GM18505 (cell line): ENCODE data around the gene SLC25A31.
A peak's percentile ranks its signal among the peaks of the same experiment; 100 is the strongest.

Source experiments
- ATAC-seq: cut with Tn5 transposase; IDR thresholded peaks from one replicate; pipeline ENCODE4 v1.9.1; 2021; ENCODE audit not compliant: unreplicated experiment
- POLR2A ChIP-seq: IDR thresholded peaks from 4 replicates; pipeline ENCODE4 v1.6.1; 2011; ENCODE audit warnings: borderline replicate concordance; ENCODE audit not compliant: insufficient read depth, insufficient read length; ENCODE audit errors: extremely low read depth

The SLC25A31 gene

DNA sequence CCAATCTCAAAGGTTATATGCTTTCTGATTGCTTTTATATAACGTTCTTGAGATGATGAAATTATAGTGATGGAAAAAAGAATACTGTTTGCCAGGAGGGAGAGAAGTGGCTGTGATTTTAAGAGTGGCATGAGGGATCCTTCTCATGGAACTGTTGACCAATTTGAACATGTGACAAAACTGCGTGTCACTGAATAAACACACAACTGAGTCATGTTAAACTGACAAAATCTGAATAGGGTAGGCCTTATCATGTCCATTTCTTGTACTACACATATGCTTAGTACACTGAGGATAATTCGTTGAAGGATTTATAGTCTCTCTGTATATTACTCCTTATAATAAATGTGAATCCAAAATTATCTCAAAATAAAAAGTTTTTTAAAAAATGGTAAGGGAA is 29.7 kb downstream of the SLC25A31 start:
- ATAC-seq = no peak
- TF ChIP-seq POLR2A = no peak

DNA sequence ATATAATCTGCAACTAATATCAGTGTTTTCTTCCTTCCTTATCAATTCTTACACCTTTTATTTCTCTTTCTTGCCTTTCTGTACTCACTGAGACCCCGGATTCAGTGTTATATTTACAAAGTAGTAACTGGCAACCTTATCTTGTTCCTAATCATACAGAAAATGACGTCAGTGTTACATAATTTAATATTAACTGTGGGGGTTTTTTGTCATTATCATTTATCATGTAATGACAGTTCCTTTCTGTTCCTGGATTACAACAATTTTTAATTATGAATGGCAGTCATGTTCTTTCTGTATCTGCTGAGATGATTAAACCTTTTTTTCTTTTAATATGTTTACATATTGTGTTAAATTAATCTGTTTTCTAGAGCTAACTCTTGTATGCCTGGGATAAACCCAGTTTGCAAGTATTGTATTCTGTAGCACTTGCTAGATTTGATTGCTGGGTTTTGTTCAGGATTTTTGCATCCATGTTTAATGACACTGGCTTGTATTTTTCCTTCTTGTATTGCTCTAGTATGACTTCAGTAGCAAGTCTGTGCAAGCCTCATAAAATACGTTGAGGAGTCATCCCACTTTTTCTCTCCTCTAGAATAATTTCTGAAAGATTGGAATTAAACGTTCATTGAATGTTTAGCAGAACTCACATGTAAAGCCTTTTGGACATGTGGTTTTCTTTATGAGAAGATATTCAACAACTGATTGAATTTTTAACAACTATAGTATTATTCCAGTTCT is 41.5 kb downstream of the SLC25A31 start:
- no peak for ATAC-seq
- TF ChIP-seq POLR2A = no peak

DNA sequence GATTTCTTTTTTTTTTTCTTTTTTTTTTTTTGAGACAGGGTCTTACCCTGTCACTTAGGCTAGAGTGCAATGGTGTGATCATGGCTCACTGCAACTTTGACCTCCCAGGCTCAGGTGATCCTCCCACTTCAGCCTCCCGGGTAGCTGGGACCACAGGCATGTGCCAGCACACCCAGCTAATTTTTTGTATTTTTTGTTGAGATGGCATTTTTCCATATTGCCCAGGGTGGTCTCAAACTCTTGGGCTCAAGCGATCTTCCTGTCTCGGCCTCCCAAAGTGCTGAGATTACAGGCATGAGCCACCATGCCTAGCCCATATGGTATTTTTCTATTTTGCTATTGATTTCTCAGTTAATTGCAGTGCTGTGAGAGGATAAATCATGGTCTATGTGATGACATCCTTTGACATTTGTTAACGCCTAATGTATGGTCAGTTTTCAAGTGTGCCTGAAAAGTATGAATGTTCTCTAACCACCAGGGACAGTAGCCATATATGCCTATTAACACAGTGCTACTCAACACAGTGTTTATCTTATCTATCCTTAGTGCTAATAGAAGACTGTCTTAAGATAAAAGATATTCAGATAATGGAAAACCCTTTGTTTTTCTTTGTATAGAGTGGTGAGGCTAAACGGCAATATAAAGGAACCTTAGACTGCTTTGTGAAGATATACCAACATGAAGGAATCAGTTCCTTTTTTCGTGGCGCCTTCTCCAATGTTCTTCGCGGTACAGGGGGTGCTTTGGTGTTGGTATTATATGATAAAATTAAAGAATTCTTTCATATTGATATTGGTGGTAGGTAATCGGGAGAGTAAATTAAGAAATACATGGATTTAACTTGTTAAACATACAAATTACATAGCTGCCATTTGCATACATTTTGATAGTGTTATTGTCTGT is 42.8 kb downstream of the SLC25A31 start:
- no peak for ATAC-seq
- TF ChIP-seq POLR2A = no peak

DNA sequence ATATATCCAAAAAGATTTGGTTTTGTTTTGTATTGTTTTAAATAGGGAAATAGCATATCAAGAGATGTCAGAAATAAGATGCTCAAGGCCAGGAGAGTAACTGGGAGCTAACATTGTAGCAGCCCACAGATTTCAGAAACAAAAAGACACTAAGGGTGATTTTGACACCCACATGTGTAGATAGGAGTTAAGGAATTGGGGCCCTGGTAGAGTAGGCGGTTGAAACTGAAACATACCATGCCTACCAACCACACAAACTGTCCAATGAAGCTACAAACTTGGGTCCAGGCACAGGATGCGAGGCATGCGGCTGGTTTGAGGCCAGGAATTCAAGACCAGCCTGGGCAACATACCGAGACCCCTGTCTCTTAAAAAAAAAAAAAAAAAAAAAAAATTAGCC is 45.6 kb downstream of the SLC25A31 start:
- TF ChIP-seq POLR2A = no peak
- no peak for ATAC-seq

DNA sequence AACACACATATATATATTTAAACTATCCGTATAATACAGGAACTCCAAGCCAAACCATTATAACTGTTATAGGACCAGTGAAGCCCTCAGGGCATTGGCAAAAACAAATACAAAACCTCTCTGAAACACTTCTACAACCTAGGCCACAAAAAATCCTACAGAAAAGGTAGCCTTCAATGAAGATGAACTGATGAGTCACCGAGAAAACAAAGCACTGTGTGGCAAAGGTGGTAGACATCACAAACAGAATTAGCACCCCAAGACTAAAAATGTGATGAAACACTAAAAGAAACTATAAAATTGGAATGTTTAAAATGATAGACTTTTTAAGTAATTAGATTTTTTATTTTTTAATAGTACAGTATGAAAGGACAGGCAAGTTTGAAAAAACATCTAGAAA is 46.4 kb downstream of the SLC25A31 start:
- no peak for TF ChIP-seq POLR2A
- no peak for ATAC-seq

DNA sequence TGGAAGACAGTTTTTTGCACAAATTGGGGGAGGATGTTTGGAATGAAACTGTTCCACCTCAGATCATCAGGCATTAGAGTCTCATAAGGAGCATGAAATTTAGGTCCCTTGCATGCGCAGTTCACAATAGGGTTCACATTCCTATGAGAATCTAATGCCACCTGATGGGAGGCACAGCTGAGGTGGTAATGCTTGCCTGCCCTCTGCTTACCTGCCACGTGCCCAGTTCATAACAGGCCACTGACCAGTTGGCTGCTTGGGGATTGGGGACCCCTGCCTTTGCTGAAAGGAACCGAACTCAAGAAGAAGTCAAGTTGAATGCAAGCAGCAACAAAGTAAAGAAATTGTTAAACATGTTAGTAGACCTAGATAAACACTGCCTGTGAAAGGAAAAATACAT is 47.3 kb downstream of the SLC25A31 start:
- ATAC-seq = no peak
- no peak for TF ChIP-seq POLR2A

DNA sequence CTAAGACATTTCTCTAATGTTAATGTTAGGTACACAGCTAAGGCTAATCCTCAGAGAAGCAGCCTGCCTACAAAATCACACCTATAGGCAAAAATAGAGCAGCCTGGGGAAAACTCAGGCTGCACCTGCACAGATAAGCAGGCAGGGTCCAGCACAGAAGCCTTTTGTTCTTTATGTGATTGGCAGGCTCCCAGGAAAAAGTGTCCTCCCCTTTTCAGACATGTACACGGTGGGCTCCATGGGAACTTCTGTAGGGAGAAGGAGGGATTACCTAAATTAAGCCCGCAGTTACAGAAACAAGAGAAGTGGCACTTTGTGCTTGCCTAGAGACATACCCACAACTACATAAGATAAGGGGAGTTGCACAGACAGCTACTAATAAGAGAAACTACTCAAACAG is 47.9 kb downstream of the SLC25A31 start:
- ATAC-seq = no peak

DNA sequence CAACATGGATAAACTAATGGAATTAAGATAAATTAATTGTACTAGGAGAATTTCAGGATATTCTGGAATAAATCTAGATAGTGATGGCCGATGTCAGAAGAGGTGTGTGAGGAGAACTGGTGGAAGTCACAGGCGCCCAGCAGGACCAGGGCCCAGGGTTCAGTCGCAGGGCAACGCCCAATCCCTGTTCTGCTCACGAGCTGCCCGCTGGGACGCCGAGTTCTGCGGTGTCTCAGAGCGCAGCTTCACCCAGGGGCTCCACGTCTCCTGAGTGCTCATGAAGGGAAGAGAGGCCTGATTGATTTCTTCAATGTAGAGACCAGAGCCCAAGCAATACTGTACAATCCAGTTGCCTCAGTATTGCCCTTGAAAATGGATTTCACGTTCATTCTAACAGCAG is 50.4 kb downstream of the SLC25A31 start:
- ATAC-seq = no peak
- TF ChIP-seq POLR2A = no peak

More for the DNA sequence above, 47.9 kb downstream of the SLC25A31 start:
- TF ChIP-seq POLR2A = no peak

DNA sequence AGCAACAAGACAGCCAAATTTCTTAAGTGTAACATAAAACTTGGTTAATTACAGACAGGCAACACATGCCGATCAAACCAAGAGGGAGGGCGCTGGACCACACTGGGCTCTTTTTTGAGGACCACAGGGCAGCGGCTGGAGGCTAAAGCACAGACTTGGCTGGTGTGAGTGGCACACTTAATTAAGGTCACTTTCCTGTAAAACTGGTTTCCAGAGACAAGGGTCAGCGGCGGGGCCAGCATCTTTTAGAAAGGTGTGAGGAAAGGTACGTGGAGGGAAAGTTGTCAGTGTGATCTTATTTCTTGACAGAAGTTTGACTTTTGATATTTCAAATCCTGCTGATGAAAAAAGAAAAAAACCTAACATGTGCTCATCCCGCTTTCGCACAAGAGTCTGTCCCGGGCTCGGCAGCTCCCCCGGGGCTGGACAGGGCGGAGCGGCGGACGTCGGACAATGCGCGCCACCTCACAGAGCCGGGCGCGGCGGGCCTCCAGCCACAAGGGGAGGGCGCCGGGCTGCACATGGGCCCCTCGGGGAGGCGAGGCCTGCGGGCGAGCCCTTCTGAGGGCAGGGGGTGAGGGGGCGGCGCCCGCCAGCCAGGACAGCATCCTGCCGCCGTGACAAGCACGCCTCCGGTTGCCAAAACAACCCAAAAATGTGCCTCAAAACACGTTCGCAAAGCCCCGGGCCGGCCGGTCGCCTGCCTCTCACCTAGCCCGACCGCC is 51.3 kb downstream of the SLC25A31 start:
- peak; percentile 33 for ATAC-seq
- TF ChIP-seq POLR2A = no peak

DNA sequence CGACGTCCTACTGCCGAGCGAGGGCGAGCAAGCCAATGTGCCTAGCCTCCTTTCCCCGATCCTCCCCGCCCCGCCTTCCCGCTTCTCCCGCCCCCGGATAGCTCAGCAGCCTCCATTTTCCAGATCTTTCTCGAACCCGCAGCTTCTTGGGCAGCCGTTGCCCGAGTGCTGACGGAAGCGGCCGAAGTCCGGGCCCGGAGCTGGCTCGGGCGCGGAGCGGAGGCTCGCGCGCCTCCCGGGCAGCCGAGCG is 51.8 kb downstream of the SLC25A31 start:
- ATAC-seq = peak; percentile 81
- TF ChIP-seq POLR2A = no peak

DNA sequence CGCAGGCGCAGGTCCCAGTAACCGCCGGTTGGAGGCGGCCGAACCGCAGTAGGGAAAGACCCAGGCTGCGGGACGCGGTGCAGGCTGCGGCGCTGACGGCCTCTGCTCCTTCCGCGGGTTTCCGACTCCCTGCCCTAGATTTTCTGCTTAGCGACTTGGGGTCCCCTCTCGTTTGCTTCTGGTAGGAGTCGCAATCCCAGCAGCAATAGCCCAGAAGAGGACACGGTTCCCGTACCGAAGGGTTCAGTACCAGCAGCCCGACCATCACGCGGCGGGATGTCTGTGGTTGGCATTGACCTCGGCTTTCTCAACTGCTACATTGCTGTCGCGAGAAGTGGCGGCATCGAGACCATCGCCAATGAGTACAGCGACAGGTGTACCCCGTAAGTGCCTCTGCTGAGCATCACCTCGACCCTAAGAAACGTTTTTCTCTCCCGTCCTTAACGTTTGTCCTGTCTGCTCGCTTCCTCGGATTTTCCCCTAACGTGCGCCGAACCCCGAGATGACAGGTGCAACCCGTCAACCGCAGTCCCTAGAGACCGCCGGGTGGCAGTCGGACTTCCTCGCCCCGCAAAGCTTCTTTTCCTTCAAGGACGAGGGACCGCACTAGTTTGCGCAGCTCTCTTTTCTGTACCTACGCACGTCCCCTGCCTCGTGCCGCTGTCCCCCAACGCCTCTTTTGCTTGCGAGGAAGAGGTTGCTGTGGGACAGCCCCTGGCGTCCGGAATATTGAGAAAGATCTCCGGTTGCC is 52.2 kb downstream of the SLC25A31 start, which contains the start of gene HSPA4L:
HSPA4L (plus strand) TSS at position 48 of the 751 bp plus-strand sequence; CDS start at position 277, 229 bp downstream.
- TF ChIP-seq POLR2A = peak; percentile 86
- peak; percentile 40 for ATAC-seq

DNA sequence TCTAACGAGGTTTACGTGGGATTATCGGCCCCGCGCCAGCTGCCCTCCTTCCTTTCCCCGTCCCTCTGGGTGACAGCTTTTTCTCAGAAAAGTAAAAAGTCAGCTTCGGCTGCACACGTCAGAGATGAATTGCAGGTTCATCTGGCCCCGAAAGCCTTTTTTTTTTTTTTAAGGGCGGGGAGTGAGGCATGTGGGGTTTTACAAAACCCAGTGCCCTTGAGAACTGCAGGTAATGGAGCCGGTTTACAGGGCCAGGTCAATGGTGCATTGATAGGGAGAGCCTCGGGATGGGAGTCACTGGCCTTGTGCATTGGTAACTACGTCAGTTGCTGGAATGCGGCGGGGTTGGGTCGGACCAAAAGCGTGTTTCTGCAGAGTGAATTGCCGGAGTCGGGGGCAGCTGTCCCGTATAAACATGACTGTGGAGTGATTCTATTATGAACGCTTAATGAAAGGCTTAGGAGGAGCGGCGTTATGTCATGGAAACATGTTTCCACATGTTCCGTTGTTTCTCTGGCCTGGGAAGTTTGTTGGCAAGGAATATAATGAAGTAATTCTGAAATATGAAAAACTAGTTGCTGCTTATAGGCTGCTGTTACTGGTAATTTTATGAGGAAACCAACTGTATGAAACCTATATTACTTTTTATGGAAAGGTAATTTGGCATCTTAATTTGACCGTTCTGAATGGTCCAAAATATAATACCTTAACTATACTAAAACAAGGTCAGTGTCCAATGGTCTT is 53.0 kb downstream of the SLC25A31 start:
- peak; percentile 10 for ATAC-seq
- TF ChIP-seq POLR2A = no peak
